ENCODE measurements around the gene PKD1.

PKD1 gene

GRCh38 chr16:2070576-2071453 lies 64.9 kb downstream of the PKD1 start:
- DNase-seq = no peak

- DNase-seq = no peak
Observed at GRCh38 chr16:2066139-2066538, 69.6 kb downstream of the PKD1 start.

- DNase-seq = no peak
Observed at GRCh38 chr16:2064368-2064945, 71.2 kb downstream of the PKD1 start.

GRCh38 chr16:2063861-2064260 lies 71.8 kb downstream of the PKD1 start:
- DNase-seq = no peak

GRCh38 chr16:2062801-2063200 lies 72.9 kb downstream of the PKD1 start:
- DNase-seq = no peak

- DNase-seq = no peak
Observed at GRCh38 chr16:2061526-2061925, 74.2 kb downstream of the PKD1 start.

- no peak for DNase-seq
Observed at GRCh38 chr16:2061023-2061422, 74.7 kb downstream of the PKD1 start.

GRCh38 chr16:2060346-2060745 lies 75.4 kb downstream of the PKD1 start:
- DNase-seq = no peak

GRCh38 chr16:2058872-2059271 lies 76.8 kb downstream of the PKD1 start:
- no peak for DNase-seq

GRCh38 chr16:2058420-2058819 lies 77.3 kb downstream of the PKD1 start:
- DNase-seq = no peak

- no peak for DNase-seq
Observed at GRCh38 chr16:2057438-2057837, 78.3 kb downstream of the PKD1 start.

- peak; percentile 28 for DNase-seq
Observed at GRCh38 chr16:2056681-2057407, 78.9 kb downstream of the PKD1 start.

- no peak for DNase-seq
Observed at GRCh38 chr16:2056077-2056476, 79.6 kb downstream of the PKD1 start.

- DNase-seq = peak; percentile 80
Observed at GRCh38 chr16:2054543-2055245, 81.0 kb downstream of the PKD1 start.

- no peak for DNase-seq
Observed at GRCh38 chr16:2053897-2054296, 81.8 kb downstream of the PKD1 start.

GRCh38 chr16:2053211-2053610 lies 82.5 kb downstream of the PKD1 start:
- no peak for DNase-seq

GRCh38 chr16:2048116-2048543 lies 87.6 kb downstream of the PKD1 start:
- no peak for DNase-seq

- peak; percentile 95 for DNase-seq
Observed at GRCh38 chr16:2047330-2048115, 88.2 kb downstream of the PKD1 start, which contains the start of the genes NTHL1 and TSC2. Gene NTHL1, minus strand, starts transcription at chr16:2047834. Its CDS starts 11 bp downstream, at chr16:2047823. Gene TSC2, plus strand, starts transcription at chr16:2047985. Its CDS starts 631 bp downstream, at chr16:2048616.

- no peak for DNase-seq
Observed at GRCh38 chr16:2046893-2047329, 88.8 kb downstream of the PKD1 start.

- no peak for DNase-seq
Observed at GRCh38 chr16:2045965-2046892, 89.5 kb downstream of the PKD1 start.

- DNase-seq = no peak
Observed at GRCh38 chr16:2044541-2044940, 91.2 kb downstream of the PKD1 start.
